Activated naive CD8-positive, alpha-beta T cell treated with anti-CD3 and anti-CD28 coated beads, Interleukin-2, amount 50 U/mL, for 16 hours (primary cell): ENCODE results near the gene PPP6R2.
"Not testable (repeated sequence)": the region's sequence is repeated elsewhere in the genome, so short reads cannot be mapped to it uniquely, and the experiment has no call there.

Experiments
- DNase-seq: peaks from one replicate; pipeline ENCODE4 v3.0.0-alpha.2; 2020; ENCODE audit warnings: low read depth, low spot score

The PPP6R2 gene

DNA sequence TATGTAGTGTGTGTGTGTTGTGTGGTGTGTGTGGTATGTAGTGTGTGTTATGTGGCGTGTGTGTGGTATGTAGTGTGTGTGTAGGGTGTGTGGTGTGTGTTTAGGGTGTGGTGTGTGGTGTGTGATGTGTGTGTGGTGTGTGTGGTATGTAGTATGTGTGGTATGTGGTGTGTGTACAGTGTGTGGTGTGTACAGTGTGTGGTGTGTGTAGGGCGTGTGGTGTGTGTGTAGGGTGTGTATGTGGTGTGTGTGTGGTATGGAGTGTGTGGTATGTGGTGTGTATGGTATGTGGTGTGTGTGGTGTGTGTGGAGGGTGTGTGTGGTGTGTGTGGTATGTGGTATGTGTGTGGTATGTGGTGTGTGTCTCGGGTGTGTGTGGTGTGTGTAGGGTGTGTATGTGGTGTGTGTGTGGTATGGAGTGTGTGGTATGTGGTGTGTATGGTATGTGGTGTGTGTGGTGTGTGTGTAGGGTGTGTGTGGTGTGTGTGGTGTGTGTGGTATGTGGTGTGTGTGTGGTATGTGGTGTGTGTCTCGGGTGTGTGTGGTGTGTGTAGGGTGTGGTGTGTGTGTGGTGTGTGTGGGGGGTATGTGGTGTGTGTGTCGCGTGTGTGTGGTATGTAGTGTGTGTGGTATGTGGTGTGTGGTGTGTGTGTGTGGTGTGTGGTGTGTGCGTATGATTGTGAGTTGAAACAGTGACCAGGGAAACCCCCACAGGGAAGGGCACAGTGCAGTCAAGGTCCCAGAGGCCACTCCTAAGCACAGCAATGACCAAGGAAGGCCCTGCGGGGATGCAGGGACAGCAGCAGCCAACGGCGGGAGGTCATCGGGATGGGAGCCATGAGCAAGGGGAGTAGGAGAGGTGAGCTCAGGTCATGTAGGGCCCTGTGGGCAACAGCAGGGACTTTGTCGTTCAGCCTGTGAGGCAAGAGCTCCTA lies 2.9 kb upstream of the PPP6R2 start:
- no peak for DNase-seq

GRCh38 chr22:50341977-50342650 lies 1.0 kb upstream of the PPP6R2 start:
- DNase-seq = peak; percentile 80

- DNase-seq = no peak
These were observed 411 bp downstream of the PPP6R2 start for GRCh38 chr22:50343541-50343935.

- no peak for DNase-seq
These were observed 3.3 kb downstream of the PPP6R2 start for GRCh38 chr22:50346470-50346869.

DNA sequence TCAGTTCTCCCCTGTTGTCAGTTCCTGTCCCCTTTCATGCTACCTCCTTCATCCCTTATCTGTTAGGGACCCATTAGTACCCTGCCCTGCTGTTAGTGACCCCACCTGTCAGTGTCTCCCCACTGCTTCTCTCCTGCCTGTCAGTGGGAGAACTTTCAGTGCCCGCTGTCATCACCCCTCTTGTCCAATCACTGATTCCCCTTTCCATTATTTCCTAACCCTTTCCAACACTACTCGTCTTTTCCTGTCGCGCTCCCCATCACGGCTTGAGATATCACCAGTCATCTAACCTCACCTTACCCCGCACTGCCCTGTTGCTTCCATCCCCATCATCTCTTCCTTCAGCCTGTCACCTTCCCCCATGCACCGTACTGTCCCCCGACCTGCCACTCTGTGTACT lies 4.0 kb downstream of the PPP6R2 start:
- no peak for DNase-seq

DNA sequence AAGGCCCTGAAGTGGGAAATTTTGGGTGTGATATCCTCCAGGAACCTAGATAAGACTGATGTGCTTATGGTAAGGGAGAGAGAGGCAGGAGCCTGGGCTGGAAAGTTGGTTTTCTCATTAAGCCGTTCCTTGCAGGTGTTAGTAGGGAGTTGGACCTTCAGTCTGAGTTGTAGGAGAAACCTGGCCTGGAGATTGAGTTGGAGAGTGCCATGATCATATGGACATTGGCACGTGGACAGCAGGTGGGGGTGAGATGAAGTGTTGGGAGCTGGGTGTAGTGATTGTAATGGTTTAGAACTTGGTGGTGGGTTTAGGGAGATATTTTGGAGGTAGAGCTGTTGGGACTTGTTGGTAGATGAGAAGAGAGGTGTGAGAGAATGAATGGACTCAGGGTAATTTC lies 4.9 kb downstream of the PPP6R2 start:
- DNase-seq = no peak

GRCh38 chr22:50356186-50356585 lies 13.1 kb downstream of the PPP6R2 start:
- DNase-seq = no peak

DNA sequence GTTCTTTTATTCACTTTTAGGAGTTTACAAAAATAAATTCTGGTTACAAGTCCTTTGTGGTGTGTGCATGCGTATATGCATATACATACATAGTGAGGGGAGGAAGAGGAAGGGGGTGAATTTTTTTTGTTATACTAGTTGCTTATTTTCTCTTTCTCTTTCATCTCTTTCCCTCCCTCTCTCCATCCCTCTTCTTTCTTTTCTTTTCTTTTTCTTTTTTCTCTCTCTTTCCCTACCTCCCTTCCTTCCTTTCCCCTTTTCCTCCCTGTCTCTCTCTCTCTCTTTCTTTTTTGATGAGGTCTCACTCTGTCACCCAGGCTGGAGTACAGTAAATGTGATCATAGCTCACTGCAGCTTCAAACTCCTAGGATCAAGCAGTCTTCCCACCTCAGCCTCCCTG lies 14.1 kb downstream of the PPP6R2 start:
- no peak for DNase-seq

DNA sequence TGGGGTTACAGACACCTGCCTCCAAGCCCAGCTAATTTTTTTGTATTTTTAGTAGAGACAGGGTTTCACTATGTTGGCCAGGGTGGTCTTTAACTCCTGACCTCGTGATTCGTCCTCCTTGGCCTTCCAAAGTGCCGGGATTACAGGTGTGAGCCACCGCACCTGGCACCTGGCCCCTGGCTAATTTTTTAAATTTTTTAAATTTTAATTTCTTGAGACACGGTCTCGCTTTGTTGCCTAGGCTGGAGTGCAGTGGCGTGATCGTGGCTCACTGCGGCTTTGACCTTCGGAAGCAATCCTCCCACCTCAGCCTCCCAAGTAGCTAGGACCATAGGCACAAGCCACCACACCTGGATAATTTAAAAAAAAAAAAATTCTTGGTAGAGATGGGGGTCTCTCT lies 14.6 kb downstream of the PPP6R2 start:
- no peak for DNase-seq

- DNase-seq = no peak
These were observed 17.5 kb downstream of the PPP6R2 start for GRCh38 chr22:50360578-50360977.

DNA sequence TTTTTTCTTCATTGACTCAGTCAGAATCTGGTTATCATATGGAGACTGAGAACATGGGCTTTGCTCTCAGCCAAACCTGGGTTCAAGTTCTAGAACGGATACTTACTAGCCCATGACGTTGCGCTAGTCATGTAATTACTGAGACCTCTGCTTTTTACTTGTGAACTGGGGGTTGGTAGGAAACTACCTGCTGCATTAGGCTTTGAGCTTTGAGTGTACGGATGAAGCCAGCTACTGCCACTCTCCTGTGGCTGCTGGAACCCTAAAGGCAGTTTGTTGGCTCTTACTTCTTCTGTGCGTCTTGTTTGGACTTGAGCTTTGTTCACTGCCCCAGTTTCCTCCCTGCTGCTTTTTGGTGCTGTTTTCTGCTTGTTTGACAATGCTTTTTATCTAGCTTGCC lies 18.1 kb downstream of the PPP6R2 start:
- DNase-seq = no peak

DNA sequence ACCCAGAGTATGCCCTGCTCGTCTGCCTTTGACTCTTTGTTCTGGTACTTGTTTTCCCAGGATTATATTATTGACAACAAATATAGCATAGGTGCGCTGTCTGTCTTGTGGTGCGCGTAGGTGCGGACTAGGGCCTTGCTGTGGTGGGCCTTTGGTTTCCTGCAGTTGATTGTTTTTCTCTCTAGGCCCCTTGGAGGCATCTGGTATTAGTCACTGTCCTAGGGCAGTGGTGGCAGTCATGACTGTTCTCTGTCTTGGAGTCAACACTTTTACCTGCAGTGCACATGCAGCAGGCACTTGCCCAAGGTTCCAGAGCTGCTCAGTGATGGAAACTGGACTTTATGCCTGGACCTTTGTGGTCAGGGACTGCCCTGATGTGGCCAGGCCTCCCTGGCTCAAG lies 18.6 kb downstream of the PPP6R2 start:
- DNase-seq = no peak

- DNase-seq = no peak
These were observed 20.2 kb downstream of the PPP6R2 start for GRCh38 chr22:50363166-50363802.

DNA sequence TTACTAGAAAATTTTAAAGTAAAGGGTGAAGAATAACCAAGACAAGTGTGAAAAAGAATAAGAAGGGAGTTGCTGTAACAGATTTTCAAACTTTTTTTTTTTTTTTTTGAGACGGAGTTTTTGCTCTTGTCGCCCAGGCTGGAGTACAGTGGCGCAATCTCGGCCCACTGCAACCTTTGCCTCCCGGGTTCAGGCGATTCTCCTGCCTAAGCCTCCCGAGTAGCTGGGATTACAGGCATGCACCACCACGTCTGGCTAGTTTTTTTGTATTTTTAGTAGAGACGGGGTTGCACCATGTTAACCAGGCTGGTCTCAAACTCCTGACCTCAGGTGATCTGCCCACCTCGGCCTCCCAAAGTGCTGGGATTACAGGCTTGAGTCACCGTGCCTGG lies 20.7 kb downstream of the PPP6R2 start:
- DNase-seq = not testable (repeated sequence)

GRCh38 chr22:50367778-50368500 lies 24.8 kb downstream of the PPP6R2 start:
- no peak for DNase-seq

GRCh38 chr22:50371101-50371648 lies 28.0 kb downstream of the PPP6R2 start:
- DNase-seq = no peak

DNA sequence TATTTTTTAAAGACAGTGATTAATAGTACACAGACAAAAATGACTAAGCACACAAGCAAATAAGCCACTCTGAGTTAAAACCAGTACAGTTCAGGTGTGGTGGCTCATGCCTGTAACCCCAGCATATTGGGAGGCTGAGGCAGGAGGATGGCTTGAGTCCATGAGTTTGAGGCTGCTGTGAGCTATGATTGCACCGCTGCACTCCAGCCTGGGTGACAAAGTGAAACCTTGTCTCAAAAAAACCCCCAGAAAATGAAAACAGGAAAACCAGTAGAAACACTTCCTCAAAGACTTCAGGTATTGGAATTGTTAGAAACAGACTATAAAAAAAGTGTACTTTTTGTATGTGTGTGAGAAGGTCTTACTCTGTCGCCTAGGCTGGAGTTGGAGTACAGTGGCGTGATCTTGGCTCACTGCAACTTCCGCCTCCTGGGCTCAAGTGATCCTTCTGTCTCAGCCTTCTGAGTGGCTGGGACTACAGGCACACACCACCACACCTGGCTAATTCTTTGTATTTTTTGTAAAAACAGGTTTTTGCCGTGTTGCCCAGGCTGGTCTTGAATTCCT lies 33.0 kb downstream of the PPP6R2 start:
- no peak for DNase-seq

- DNase-seq = not testable (repeated sequence)
These were observed 38.0 kb downstream of the PPP6R2 start for GRCh38 chr22:50381021-50381555.

GRCh38 chr22:50396751-50397370 lies 53.7 kb downstream of the PPP6R2 start:
- DNase-seq = no peak

GRCh38 chr22:50397371-50398060 lies 54.4 kb downstream of the PPP6R2 start:
- not testable (repeated sequence) for DNase-seq
